HG03064 (cell line): Measurements from ENCODE around the gene THSD7B.

Experiments used
- ATAC-seq: cut with Tn5 transposase; IDR thresholded peaks from one replicate; pipeline ENCODE4 v1.9.1; 2021; ENCODE audit warnings: low read depth; ENCODE audit not compliant: unreplicated experiment

Gene THSD7B

DNA sequence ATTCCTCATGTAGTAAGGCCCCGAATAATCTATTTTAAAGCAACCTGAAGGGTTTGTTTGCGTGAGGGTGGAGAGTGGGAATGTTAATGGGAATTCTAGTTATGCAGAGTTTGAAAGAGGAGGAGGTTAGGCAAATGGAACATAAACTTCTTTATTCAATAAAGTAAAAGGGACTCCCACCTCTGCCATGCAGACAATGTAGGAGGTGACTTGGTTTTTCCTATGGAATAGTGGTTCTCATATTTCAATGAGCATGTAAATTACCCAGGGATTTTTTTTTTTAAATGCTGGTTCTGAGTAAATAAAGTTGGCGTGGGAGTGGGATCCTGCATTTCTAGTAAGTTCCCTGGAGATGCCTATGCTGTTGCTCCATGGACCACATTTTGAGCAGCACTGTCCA is 367.9 kb downstream of the THSD7B start:
- no peak for ATAC-seq

DNA sequence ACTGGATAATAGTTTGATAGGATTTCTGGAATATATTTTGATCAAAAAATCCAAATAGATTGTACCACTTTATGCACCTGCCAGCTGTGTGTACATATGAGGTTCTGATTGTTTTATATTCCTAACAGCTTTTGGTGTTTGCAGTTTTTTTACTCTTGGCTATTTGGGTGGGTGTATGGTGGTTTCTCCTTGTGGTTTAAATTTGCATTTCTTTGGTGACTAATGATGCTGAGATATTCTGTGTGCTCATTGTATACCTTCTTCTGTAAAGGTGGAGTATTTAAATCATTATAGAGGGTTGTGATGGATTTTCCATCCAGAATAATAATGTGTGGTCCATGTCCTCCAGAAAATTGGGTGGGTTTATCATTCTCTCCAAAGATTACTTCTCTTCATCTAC is 372.9 kb downstream of the THSD7B start:
- ATAC-seq = no peak

DNA sequence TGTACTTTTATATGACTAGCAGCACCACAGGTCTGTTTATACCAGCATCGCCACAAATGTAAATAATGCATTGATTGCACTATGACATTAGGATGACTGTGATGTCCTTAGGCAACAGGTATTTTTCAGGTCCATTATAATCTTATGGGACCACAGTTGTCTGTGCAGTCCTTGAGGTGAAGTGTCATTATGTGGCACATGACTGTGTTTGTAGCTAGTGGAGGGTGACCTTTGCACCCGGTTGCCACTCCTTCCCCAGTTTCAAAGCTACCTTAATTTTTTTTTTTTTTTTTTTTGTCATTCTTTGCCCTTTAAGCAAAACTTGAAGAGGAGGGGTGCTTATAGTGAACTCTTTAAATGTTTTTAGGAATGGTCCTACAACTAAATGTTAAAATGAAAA is 386.4 kb downstream of the THSD7B start:
- ATAC-seq = no peak

- ATAC-seq = no peak
Measured at GRCh38 chr2:137154946-137155345, 389.6 kb downstream of the THSD7B start.

- no peak for ATAC-seq
Measured at GRCh38 chr2:137155356-137156104, 390.2 kb downstream of the THSD7B start.

DNA sequence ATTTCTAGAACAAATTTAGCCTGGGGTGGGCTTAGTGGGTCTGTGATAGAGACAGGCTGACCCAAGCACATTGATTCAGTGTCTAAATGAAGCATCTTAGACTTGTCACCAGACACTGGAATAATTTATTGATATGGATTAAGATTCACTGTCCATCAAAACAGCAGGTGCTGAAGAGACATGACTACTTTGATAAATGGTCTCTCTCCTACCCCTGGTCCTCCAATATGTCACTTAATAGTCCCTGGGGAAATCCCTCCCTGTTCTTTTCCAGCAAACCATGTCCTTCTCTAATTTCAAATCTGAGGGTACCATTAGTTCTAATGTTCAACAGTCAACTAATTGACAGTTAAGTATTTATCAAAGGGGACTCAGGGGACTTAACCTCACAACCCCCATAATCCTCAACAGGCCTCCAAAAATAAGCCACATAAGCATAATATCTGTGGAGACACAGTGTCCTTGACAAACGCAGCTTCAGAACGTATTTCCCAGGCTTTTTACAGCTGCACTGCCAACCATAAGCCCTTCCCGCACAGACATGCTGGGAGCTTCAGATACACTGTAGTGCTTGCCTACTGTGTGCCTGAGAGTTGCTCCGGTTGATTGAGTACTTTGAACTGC is 391.0 kb downstream of the THSD7B start:
- ATAC-seq = no peak

DNA sequence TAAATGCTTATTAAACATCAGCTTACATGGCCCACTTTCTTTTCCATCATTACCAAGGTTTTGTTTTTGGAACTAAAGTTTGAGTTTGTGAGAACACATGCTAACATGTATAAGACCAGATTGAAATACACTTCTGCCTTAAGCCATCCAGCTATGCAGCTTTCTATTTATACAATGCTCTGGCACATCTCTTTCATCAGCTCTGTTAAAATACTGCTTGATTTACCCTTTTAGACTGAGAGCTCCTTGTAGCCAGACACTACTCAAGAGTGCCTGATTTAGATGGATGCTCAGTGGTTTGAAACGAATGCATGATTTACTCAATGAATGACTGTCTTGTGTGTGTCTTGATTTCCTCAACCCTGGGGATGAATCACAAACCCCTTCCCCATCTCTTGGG is 392.5 kb downstream of the THSD7B start:
- no peak for ATAC-seq

DNA sequence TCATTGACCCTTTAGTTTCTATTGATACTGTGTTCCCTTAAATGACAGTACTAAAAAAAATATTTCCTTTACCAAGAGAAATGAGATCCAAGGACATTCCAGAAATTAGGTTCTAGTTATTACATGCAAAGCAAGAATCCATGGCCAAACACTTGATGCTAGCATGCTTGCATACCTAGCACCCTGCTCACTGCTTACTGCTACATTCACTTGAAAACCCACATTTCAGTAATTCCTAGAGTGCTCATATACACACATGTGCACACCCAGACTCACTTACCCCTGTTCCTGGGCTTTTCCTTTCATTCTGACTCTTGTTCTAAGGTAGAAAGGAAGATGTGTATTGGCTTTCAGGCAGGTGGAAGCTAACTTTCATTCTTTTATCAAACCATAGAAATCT is 395.9 kb downstream of the THSD7B start:
- no peak for ATAC-seq

- no peak for ATAC-seq
Measured at GRCh38 chr2:137165968-137166367, 400.6 kb downstream of the THSD7B start.

GRCh38 chr2:137167651-137168050 is 402.3 kb downstream of the THSD7B start:
- no peak for ATAC-seq

GRCh38 chr2:137168552-137168951 is 403.2 kb downstream of the THSD7B start:
- ATAC-seq = no peak

GRCh38 chr2:137172162-137172561 is 406.8 kb downstream of the THSD7B start:
- ATAC-seq = no peak

DNA sequence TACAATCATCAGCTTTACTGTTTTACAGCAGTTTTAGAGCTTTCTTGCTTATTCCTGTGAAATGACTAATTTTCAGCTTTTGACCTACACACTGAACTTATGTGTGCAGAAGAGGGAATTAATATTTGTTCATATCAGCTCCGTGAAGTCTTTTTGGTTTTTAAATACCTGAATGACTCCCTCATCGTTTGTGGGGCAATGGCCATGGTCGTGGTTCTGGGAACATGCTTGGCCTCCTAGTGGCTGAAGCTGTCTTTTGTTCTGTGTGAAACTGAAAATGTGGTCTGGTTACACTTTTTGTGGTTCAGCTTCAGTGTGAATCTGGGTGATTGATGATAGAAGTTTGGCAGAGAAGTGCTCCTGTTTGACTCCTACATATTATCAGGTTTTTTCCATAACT is 408.1 kb downstream of the THSD7B start:
- ATAC-seq = no peak

GRCh38 chr2:137175246-137175645 is 409.9 kb downstream of the THSD7B start:
- no peak for ATAC-seq

- no peak for ATAC-seq
Measured at GRCh38 chr2:137178951-137179377, 413.6 kb downstream of the THSD7B start.

- ATAC-seq = no peak
Measured at GRCh38 chr2:137179542-137179941, 414.2 kb downstream of the THSD7B start.

- no peak for ATAC-seq
Measured at GRCh38 chr2:137180012-137180411, 414.7 kb downstream of the THSD7B start.

DNA sequence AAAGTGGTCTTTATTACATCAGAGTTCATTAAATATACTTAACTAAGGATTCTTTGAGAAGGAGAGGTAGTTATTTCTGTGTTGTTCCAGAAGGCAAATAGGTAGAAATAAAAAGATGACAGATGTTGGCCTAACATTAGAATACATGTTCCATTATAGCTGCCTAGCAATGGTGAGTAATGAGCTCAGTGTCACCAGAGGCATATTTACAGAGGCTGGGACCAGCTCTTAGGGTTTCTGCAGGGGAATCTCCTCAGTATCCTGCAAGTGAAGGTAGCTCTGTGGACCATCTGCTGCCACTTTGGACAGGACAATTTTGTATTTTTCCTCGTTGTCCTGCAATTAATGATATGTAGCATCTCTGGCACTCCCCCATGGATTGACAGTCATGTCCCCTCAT is 416.0 kb downstream of the THSD7B start:
- ATAC-seq = no peak

- ATAC-seq = no peak
Measured at GRCh38 chr2:137182071-137182470, 416.7 kb downstream of the THSD7B start.

- ATAC-seq = no peak
Measured at GRCh38 chr2:137183206-137183898, 418.0 kb downstream of the THSD7B start.

GRCh38 chr2:137185378-137186078 is 420.2 kb downstream of the THSD7B start:
- ATAC-seq = no peak
